Activated gamma-delta T cell treated with anti-CD3 and anti-CD28 coated beads, Interleukin-2, amount 50 U/mL, for 16 hours (primary cell): ENCODE data around the gene WWOX.

Source experiments
- DNase-seq: peaks from one replicate; pipeline ENCODE4 v3.0.0-alpha.2; 2020; ENCODE audit warnings: low read depth

The WWOX gene

GRCh38 chr16:78916928-78917545, 817.6 kb downstream of the WWOX start:
- DNase-seq, result no peak

DNA sequence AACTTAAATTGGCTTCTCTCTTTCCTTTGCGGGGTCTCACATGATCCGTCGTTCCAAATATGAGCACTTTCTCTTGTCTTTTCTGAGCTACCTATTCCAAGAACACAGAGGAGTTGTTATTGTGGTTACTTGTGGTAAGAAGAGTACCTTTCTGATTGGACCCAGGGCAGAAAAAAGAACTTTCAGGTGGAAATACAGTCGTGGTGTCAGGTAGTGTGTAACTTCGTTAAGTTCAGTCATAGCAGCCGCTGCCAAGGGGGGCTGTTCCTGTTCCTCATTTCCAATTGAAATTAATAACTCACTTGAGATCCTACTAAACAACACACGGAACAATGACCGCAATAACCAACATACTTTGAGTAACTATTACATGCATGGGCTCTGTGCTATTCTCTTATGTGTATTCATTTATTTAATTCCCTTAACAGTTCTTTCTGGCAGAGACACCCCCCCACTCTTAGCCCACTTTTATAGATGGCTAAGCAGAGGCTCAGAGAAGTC, 819.4 kb downstream of the WWOX start:
- DNase-seq, result no peak

GRCh38 chr16:78919852-78920251, 820.4 kb downstream of the WWOX start:
- DNase-seq, result no peak

GRCh38 chr16:78920621-78921020, 821.2 kb downstream of the WWOX start:
- DNase-seq, result no peak

DNA sequence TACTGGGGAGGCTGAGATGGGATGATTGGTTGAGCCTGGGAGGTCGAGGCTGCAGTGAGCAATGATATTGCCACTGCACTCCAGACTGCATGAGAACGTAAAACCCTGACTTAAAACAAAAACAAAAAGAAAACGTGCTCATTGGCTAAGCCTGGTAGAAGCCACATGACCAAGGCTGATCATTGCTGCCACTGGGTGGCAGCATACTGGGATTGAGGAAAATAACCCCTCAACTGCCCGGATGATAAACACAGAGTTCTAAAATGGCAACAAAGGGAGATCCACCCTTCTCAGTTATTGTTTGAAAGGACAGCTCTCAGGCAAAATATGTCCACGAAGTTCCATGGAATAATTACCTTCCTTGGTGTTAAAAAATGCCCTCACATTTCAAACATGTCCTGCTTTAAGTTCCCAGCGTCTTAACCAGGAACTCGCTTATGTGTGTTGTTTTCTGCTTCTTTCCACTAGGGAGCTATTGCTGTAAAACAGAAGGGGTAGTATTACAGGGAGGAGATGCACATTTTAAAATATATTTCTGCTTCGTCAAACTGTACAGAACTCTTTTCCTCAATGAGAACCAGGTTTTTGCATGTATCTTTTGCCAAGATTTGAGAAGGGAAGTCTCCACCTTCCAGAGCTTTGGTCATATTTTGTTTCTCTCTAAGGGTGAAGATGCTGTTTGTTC, 825.8 kb downstream of the WWOX start:
- no peak for DNase-seq

- no peak for DNase-seq
Observed at GRCh38 chr16:78926723-78927210, 827.3 kb downstream of the WWOX start.

DNA sequence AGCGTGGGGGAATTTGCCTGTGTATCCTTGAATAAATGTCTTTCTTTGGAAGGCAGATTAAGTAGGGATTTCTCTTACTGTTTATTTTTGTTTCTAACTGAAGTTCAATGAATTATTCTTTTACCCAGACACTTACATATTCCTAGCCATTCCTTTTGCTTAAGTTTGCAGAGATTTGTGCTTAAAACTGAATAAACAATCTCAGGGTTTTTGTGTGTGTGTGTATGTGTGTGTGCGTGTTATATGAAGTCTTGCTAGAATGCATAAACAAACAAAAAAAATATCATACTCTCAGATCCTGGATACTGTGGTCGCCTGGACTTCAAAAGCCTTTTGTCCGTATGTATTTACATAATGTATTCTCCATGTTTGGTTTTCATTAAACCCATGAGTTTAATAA, 828.3 kb downstream of the WWOX start:
- no peak for DNase-seq

- DNase-seq, result no peak
Observed at GRCh38 chr16:78929841-78930240, 830.4 kb downstream of the WWOX start.

GRCh38 chr16:78930561-78930960, 831.1 kb downstream of the WWOX start:
- DNase-seq, result no peak

DNA sequence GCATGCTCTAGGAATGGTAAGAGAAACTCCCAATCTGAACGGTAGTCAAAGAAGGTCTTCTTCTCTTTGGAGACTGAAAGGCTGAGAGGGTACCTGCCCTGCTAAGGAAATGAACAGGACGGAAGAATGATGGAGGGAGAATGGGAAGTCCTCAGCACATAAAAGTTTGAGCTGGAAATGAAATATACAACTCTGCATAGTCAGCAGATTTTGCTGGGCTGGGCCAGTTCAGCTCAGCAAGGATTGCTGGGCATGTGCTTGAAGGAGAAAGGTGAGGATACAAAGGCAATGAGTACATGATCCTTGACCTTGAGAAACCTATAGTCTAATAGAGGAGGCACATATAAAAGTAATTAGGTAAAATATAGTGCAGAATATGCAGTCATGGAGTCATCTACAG, 831.8 kb downstream of the WWOX start:
- DNase-seq, result no peak

- no peak for DNase-seq
Observed at GRCh38 chr16:78931678-78932077, 832.2 kb downstream of the WWOX start.

GRCh38 chr16:78932355-78932943, 833.0 kb downstream of the WWOX start:
- DNase-seq, result no peak

GRCh38 chr16:78936060-78936459, 836.6 kb downstream of the WWOX start:
- DNase-seq, result no peak

DNA sequence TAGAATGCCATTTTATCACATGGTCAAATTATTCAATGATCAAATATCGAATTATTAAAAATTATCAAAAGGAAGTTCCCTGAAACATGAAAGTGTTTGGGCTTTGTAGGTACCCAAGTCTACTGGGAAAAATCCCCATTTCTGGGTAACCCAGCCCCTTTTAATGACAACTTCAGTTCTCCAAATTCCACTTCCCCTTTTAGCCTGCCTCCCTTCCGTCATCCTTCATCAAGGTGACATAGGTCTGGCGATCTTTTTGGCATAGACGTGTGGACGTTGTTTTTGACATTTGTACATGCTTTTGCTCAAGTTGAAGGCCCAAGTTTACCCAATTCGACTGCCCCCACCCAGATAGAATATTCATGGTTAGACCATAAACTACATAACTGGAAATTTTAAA, 840.1 kb downstream of the WWOX start:
- no peak for DNase-seq

GRCh38 chr16:78942625-78943245, 843.3 kb downstream of the WWOX start:
- DNase-seq, result no peak

- DNase-seq, result no peak
Observed at GRCh38 chr16:78945336-78945735, 845.9 kb downstream of the WWOX start.

DNA sequence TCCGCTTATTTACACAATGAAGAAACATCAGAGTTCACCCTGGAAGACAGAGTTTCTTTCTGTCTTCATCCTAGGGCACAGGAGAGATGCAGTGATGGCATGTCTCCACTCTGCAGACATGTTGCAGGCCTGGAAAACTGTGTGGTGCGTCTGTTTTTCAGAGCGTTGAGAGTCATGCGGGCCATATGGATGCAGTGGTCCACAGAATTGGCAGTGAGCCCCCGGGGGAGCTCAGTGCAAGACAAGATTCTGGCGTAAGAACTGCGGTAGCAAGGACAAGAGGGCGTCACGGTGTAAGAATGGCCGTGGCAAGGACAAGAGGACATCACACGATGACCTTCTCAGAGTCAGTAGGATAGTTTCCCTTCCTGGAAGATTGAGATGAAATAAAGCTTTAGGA, 847.1 kb downstream of the WWOX start:
- DNase-seq, result no peak

DNA sequence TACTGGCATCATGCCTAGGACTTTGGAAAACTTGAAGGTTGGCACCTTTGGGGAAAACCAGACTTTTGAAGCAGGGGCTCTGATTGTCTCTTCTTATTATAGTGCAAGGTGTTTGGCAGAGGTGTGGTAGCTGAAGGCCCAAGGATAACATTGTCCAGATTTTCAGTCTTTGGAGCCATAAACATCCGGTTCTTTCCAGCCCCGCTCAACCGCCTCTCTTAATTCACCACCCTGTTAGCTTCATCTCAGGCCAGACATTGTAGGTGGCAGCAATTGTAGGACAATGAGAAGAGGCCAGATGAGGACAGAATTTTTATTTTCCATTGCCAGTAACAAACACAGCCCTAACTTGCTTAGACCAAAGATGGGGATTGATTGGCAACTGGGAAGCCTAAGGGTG, 851.3 kb downstream of the WWOX start:
- no peak for DNase-seq

GRCh38 chr16:78952630-78953029, 853.2 kb downstream of the WWOX start:
- no peak for DNase-seq

DNA sequence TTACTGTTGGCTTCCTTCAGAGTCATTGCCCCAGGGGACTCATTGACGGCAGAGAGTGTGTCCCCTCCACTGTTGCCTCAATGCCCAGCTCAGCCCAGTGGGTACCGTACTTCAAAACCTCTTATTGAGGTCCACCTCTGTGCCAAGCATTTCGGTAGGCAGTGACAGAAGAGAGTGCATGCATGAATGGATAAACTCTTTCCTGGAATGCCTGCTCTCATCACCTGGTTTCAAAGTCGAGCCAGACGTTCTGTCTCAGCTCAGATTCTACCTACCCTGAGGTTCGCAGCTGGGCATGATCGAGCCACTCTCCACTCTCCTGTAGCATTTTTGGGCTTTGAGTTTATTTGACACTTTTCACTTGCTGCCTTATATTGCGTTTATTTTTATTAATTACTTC, 854.1 kb downstream of the WWOX start:
- no peak for DNase-seq

DNA sequence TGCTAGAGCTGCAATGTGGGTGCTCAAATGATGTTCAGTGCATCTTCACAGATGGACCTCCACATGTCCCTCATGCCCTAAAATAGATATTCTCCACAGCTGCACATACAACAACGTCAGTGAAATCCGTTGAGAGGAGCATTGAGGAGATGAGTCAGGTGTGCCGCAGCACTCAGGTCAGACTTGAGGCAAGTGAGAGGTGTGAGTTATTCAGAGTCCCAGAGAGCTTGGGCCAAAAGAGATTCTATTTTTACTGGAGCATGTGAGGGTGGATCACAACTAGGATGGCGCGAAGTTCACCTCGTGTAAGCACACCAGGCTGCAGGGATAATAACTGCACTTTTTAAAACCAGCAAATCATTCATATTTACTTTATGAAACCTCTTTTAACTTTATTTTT, 855.8 kb downstream of the WWOX start:
- DNase-seq, result no peak

GRCh38 chr16:78956859-78957258, 857.4 kb downstream of the WWOX start:
- DNase-seq, result no peak
